H1 (cell line): Measurements from ENCODE around the gene SMIM41.

ENCODE experiments used
- CHD2 ChIP-seq: IDR thresholded peaks from 2 replicates; pipeline ENCODE4 v1.6.1; 2012; ENCODE audit warnings: low read length, improper control_type of control experiment
- CTCF ChIP-seq, 3 experiments: IDR thresholded peaks; 1 replicate in 2 of 3; 2 replicates in 1 of 3; pipeline versions ENCODE4 v1.5.1 to v1.6.1; 2011; ENCODE audit warnings: low read length in 3 of 3, mild to moderate bottlenecking in 3 of 3, inconsistent platforms in 2 of 3, low read depth in 1 of 3, moderate library complexity in 1 of 3; ENCODE audit not compliant: insufficient read depth in 1 of 3; ENCODE audit errors: control extremely low read depth in 1 of 3
- EP300 ChIP-seq, 2 experiments: IDR thresholded peaks; 1 replicate in 1 of 2; 2 replicates in 1 of 2; pipeline ENCODE4 v1.6.1; 2011 to 2012; ENCODE audit warnings: low read depth in 2 of 2, low read length in 2 of 2, mild to moderate bottlenecking in 2 of 2, borderline replicate concordance in 1 of 2, inconsistent platforms in 1 of 2, moderate library complexity in 1 of 2
- SIRT6 ChIP-seq: IDR thresholded peaks from one replicate; pipeline ENCODE4 v1.7.1; 2012; ENCODE audit warnings: low read length, inconsistent platforms
- SRF ChIP-seq: IDR thresholded peaks from 2 replicates; pipeline ENCODE4 v1.6.1; 2011; ENCODE audit warnings: mild to moderate bottlenecking, low read depth, low read length, moderate library complexity
- TF ChIP-seq, protein P1 (sequence below): IDR thresholded peaks from 2 replicates; pipeline ENCODE4 v1.6.1; 2012; ENCODE audit warnings: inconsistent platforms

GRCh38 chr12:52085682-52086180 lies 6.2 kb downstream of the SMIM41 start:
- TF ChIP-seq, protein P1, sequence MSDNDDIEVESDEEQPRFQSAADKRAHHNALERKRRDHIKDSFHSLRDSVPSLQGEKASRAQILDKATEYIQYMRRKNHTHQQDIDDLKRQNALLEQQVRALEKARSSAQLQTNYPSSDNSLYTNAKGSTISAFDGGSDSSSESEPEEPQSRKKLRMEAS: no peak
- TF ChIP-seq SRF (no peak), CHD2 (no peak), CTCF (IDR thresholded peaks at IDR 0.05; ENCODE audit: control extremely low read depth in 1 of 3, insufficient read depth in 1 of 3, low read depth in 1 of 3, low read length in 3 of 3) (no peak), SIRT6 (no peak), EP300 (IDR thresholded peaks at IDR 0.05; ENCODE audit: borderline replicate concordance in 1 of 2, low read depth in 2 of 2, low read length in 2 of 2) (no peak)
